K562 (cell line): Measurements from ENCODE around the gene LPGAT1. TPM values are rescaled to one million over a fixed set of nuclear protein-coding genes. Genes with fewer than 3 reads are reported as not detected.

ENCODE experiments used
- ARID2 ChIP-seq: fragments of 450-650 bp; IDR thresholded peaks from 2 replicates; pipeline ENCODE4 v1.6.1; 2017; ENCODE audit warnings: antibody characterized with exemption, mild to moderate bottlenecking
- BMI1 ChIP-seq: fragments of 150-350 bp; IDR thresholded peaks from 2 replicates; pipeline ENCODE4 v1.6.1; 2014; ENCODE audit warnings: low read length
- HMGN3 ChIP-seq: IDR thresholded peaks from 2 replicates; pipeline ENCODE4 v1.6.1; 2011; ENCODE audit warnings: borderline replicate concordance, low read depth, mild to moderate bottlenecking, mixed read lengths, low read length; ENCODE audit not compliant: insufficient read length; ENCODE audit errors: extremely low read depth
- MGA ChIP-seq: fragments of 450-650 bp; IDR thresholded peaks from 2 replicates; pipeline ENCODE4 v1.6.1; 2016; ENCODE audit warnings: mild to moderate bottlenecking, moderate library complexity
- MTF1 ChIP-seq: fragments of 250-450 bp; sonication (Bioruptor Pico); IDR thresholded peaks from 2 replicates; pipeline ENCODE4 v1.9.0; 2021; ENCODE audit warnings: moderate library complexity, mild to moderate bottlenecking, inconsistent platforms, borderline replicate concordance
- RCOR1 ChIP-seq, 2 experiments: IDR thresholded peaks; 2 replicates each; pipeline ENCODE4 v1.6.1; 2012; ENCODE audit warnings: low read depth in 2 of 2, low read length in 2 of 2, borderline replicate concordance in 1 of 2, improper control_type of control experiment in 1 of 2
- ZNF398 ChIP-seq: fragments of 250-450 bp; sonication (Bioruptor Pico); IDR thresholded peaks from 2 replicates; pipeline ENCODE4 v1.8.0; 2021; ENCODE audit warnings: moderate library complexity, mild to moderate bottlenecking, inconsistent platforms
- polyA plus RNA-seq, 8 experiments: library from polyadenylated mRNA; depleted of rRNA in 4 of 8; stranded (reverse) in 5 of 8; unstranded in 3 of 8; fragments of >200 nt; fragmentation: Nextera tagmentation in 2 of 8; fragmentation: Illumina TruSeq in 1 of 8; extraction: Ambion mirVana in 2 of 8; extraction: Trizol in 1 of 8; gene quantifications; 2 replicates each; pipeline versions ENCODE4 v1.2.1 to v1.2.3, GENCODE V29; 2011 to 2014; ENCODE audit warnings: inconsistent platforms in 1 of 8, missing spikeins in 1 of 8
- total RNA-seq, 7 experiments: library from RNA; depleted of rRNA in 6 of 7; stranded (reverse); fragments of >200 nt in 6 of 7; fragmentation: Illumina TruSeq in 2 of 7; extraction: Trizol in 2 of 7; gene quantifications; 2 replicates each; pipeline versions ENCODE4 v1.2.1 to v1.2.3, GENCODE V29; 2011 to 2021; ENCODE audit warnings: low replicate concordance in 1 of 7

LPGAT1 gene
- total and polyA plus RNA-seq, 9 of the 15 experiments (the other 6 are each of a cell fraction or from before 2014, with no cell fraction given) = 5.7 to 31.4 (median 16.3) TPM

- TF ChIP-seq MGA (no peak), ZNF398 (no peak), BMI1 (no peak), HMGN3 (no peak), ARID2 (peak; percentile 95), MTF1 (CRISPR knock-in tag) (no peak), RCOR1 (IDR thresholded peaks at IDR 0.05; ENCODE audit: borderline replicate concordance in 1 of 2, low read depth in 2 of 2, low read length in 2 of 2) (peak in 1 of 2 experiments; percentile 68; a peak in 2 of 4 replicates)
- TF ChIP-seq, all 486 proteins: peak for 76
These were observed 132.2 kb downstream of the LPGAT1 start (continued) for GRCh38 chr1:211698161-211699026.
